Neutrophil (primary cell): Measurements from ENCODE around the gene BMPR1B.

Source experiments
- H3K27ac ChIP-seq: fragments of 200-600 bp; sonication (generic); 2 replicates; pipeline ENCODE4 v1.5.1; 2016; ENCODE audit warnings: mild to moderate bottlenecking, moderate library complexity
- H3K27me3 ChIP-seq: fragments of 200-600 bp; sonication (generic); 2 replicates; pipeline ENCODE4 v1.6.0; 2016; ENCODE audit warnings: mild to moderate bottlenecking
- H3K36me3 ChIP-seq: fragments of 200-600 bp; sonication (generic); 2 replicates; pipeline ENCODE4 v1.5.1; 2017
- H3K4me1 ChIP-seq, 2 experiments: fragments of 200-600 bp in 1 of 2; sonication (generic) in 1 of 2; 1 replicate in 1 of 2; 2 replicates in 1 of 2; pipeline versions ENCODE4 v1.5.1 to v1.6.1; 2013 to 2016; ENCODE audit warnings: low read depth in 1 of 2, low read length in 1 of 2, mild to moderate bottlenecking in 1 of 2, moderate library complexity in 1 of 2; ENCODE audit not compliant: control insufficient read depth in 1 of 2, insufficient read depth in 1 of 2
- H3K4me3 ChIP-seq, 2 experiments: fragments of 200-600 bp in 1 of 2; sonication (generic) in 1 of 2; 1 replicate in 1 of 2; 2 replicates in 1 of 2; pipeline ENCODE4 v1.5.1; 2013 to 2016; ENCODE audit warnings: low read depth in 1 of 2, low read length in 1 of 2, mild to moderate bottlenecking in 1 of 2, moderate library complexity in 1 of 2
- H3K9me3 ChIP-seq: fragments of 200-600 bp; sonication (generic); 2 replicates; pipeline ENCODE4 v1.5.1; 2016
- CTCF ChIP-seq: fragments of 200-600 bp; sonication (generic); IDR thresholded peaks from 2 replicates; pipeline ENCODE4 v1.5.1; 2016; ENCODE audit warnings: antibody characterized with exemption

Gene BMPR1B

GRCh38 chr4:94758141-94758699 lies 465 bp downstream of the BMPR1B start:
- Histone ChIP-seq H3K27ac (no peak overlapping the region), H3K27me3 (peaks cover 99% of the 10 kb centered on the region)
- no peak for TF ChIP-seq CTCF

GRCh38 chr4:94758700-94759399 lies 1.1 kb downstream of the BMPR1B start:
- no peaks in the 10 kb centered on the region for H3K36me3 ChIP-seq
- H3K9me3 ChIP-seq: no peaks in the 10 kb centered on the region
- peaks cover 96% of the 10 kb centered on the region for H3K27me3 ChIP-seq
- TF ChIP-seq CTCF: no peak
- H3K27ac ChIP-seq: no peak overlapping the region
- H3K4me3 ChIP-seq: no peak overlapping the region
- no peaks in the 10 kb centered on the region for H3K4me1 ChIP-seq

More at GRCh38 chr4:94758141-94758699, 465 bp downstream of the BMPR1B start:
- H3K4me1 ChIP-seq: no peaks in the 10 kb centered on the region
- no peak overlapping the region for H3K4me3 ChIP-seq
- H3K9me3 ChIP-seq: no peaks in the 10 kb centered on the region
- H3K36me3 ChIP-seq: no peaks in the 10 kb centered on the region

- TF ChIP-seq CTCF: no peak
- Histone ChIP-seq H3K27me3 (peaks cover 91% of the 10 kb centered on the region), H3K4me3 (no peak overlapping the region), H3K9me3 (no peaks in the 10 kb centered on the region), H3K27ac (no peak overlapping the region), H3K4me1 (no peaks in the 10 kb centered on the region), H3K36me3 (no peaks in the 10 kb centered on the region)
Observed at GRCh38 chr4:94759767-94760211, 2.0 kb downstream of the BMPR1B start.

- Histone ChIP-seq H3K4me3 (no peak overlapping the region), H3K4me1 (no peaks in the 10 kb centered on the region), H3K36me3 (no peaks in the 10 kb centered on the region), H3K27ac (no peak overlapping the region), H3K27me3 (peaks cover 73% of the 10 kb centered on the region), H3K9me3 (no peaks in the 10 kb centered on the region)
- no peak for TF ChIP-seq CTCF
Observed at GRCh38 chr4:94762326-94762725, 4.6 kb downstream of the BMPR1B start.

- H3K27ac ChIP-seq: no peak overlapping the region
- TF ChIP-seq CTCF: no peak
- H3K27me3 ChIP-seq: peaks cover 68% of the 10 kb centered on the region
- no peaks in the 10 kb centered on the region for H3K36me3 ChIP-seq
- H3K9me3 ChIP-seq: no peaks in the 10 kb centered on the region
- no peaks in the 10 kb centered on the region for H3K4me1 ChIP-seq
- H3K4me3 ChIP-seq: no peak overlapping the region
Observed at GRCh38 chr4:94763005-94763404, 5.2 kb downstream of the BMPR1B start.
